CD14-positive monocyte (primary cell): ENCODE data around the gene P4HA2. TPM values are rescaled to one million over a fixed set of nuclear protein-coding genes. Genes with fewer than 3 reads are reported as not detected.

Source experiments
- DNase-seq, 3 donors: peaks; one replicate each; pipeline ENCODE4 v3.0.0-alpha.2; 2011 to 2022
- H2AFZ ChIP-seq: 2 replicates; pipeline ENCODE4 v1.6.0; 2012; ENCODE audit warnings: mild to moderate bottlenecking, low read depth, low read length, inconsistent platforms; ENCODE audit not compliant: insufficient read depth, poor library complexity, severe bottlenecking
- H3K27ac ChIP-seq, 2 donors: 1 replicate in 1 of 2; 2 replicates in 1 of 2; pipeline ENCODE4 v1.5.1; 2012 to 2013; ENCODE audit warnings: low read length in 2 of 2, control low read depth in 1 of 2, inconsistent platforms in 1 of 2, low read depth in 1 of 2, mild to moderate bottlenecking in 1 of 2
- H3K27me3 ChIP-seq, 2 donors: one replicate each; pipeline versions ENCODE4 v1.6.0 to v1.6.1; 2011 to 2013; ENCODE audit warnings: low read length in 2 of 2; ENCODE audit not compliant: control insufficient read depth in 2 of 2, insufficient read depth in 2 of 2
- H3K36me3 ChIP-seq, 2 donors: replicated peaks in 1 of 2; 1 replicate in 1 of 2; 2 replicates in 1 of 2; pipeline versions ENCODE4 v1.5.1 to v1.6.1; 2012 to 2013; ENCODE audit warnings: low read length in 2 of 2, control low read depth in 1 of 2, inconsistent platforms in 1 of 2, mild to moderate bottlenecking in 1 of 2; ENCODE audit not compliant: insufficient read depth in 2 of 2, control insufficient read depth in 1 of 2
- H3K4me1 ChIP-seq, 2 donors: 1 replicate in 1 of 2; 2 replicates in 1 of 2; pipeline versions ENCODE4 v1.5.1 to v1.6.1; 2012 to 2013; ENCODE audit warnings: low read length in 2 of 2, control low read depth in 1 of 2, inconsistent platforms in 1 of 2, mild to moderate bottlenecking in 1 of 2, moderate library complexity in 1 of 2; ENCODE audit not compliant: insufficient read depth in 2 of 2, control insufficient read depth in 1 of 2
- H3K4me2 ChIP-seq: replicated peaks from 2 replicates; pipeline ENCODE3; 2012; ENCODE audit warnings: low read length, moderate library complexity, mild to moderate bottlenecking; ENCODE audit not compliant: poor library complexity, severe bottlenecking; ENCODE audit errors: extremely low read depth
- H3K4me3 ChIP-seq, 3 experiments: fragments of 200-600 bp in 1 of 3; sonication (generic) in 1 of 3; replicated peaks in 1 of 3; 1 replicate in 2 of 3; 2 replicates in 1 of 3; pipeline ENCODE4 v1.5.1; 2011 to 2013; ENCODE audit warnings: low read length in 3 of 3, mild to moderate bottlenecking in 3 of 3, control low read depth in 2 of 3, low read depth in 2 of 3, inconsistent platforms in 1 of 3, moderate library complexity in 1 of 3
- H3K79me2 ChIP-seq: 2 replicates; pipeline ENCODE4 v1.6.0; 2012; ENCODE audit warnings: mild to moderate bottlenecking, control low read depth, inconsistent platforms, low read length, moderate library complexity; ENCODE audit not compliant: insufficient read depth
- H3K9ac ChIP-seq: 2 replicates; pipeline ENCODE4 v1.6.0; 2017; ENCODE audit warnings: low read length, mild to moderate bottlenecking; ENCODE audit not compliant: insufficient read depth, poor library complexity, severe bottlenecking
- H3K9me3 ChIP-seq, 2 donors: replicated peaks in 1 of 2; 1 replicate in 1 of 2; 2 replicates in 1 of 2; pipeline versions ENCODE4 v1.5.1 to v1.6.1; 2012 to 2013; ENCODE audit warnings: low read length in 2 of 2, control low read depth in 1 of 2; ENCODE audit not compliant: control insufficient read depth in 1 of 2, insufficient read depth in 1 of 2
- H4K20me1 ChIP-seq: 2 replicates; pipeline ENCODE4 v1.6.0; 2012; ENCODE audit warnings: mild to moderate bottlenecking, low read length, control low read depth, moderate library complexity; ENCODE audit not compliant: insufficient read depth
- H3K27ac Mint-ChIP-seq, 7 donors: one replicate each; pipeline ENCODE4 v1.8.0; 2020; ENCODE audit warnings: mild to moderate bottlenecking in 7 of 7, mixed read lengths in 7 of 7, moderate library complexity in 6 of 7, inconsistent platforms in 2 of 7
- H3K27me3 Mint-ChIP-seq, 3 donors: one replicate each; pipeline ENCODE4 v1.8.0; 2021 to 2022; ENCODE audit warnings: low read depth in 3 of 3, mild to moderate bottlenecking in 3 of 3, mixed read lengths in 3 of 3, moderate library complexity in 3 of 3, inconsistent platforms in 1 of 3
- H3K36me3 Mint-ChIP-seq, 2 donors: one replicate each; pipeline ENCODE4 v1.8.0; 2020; ENCODE audit warnings: mixed read lengths in 2 of 2, inconsistent platforms in 1 of 2, mild to moderate bottlenecking in 1 of 2
- H3K4me1 Mint-ChIP-seq: one replicate; pipeline ENCODE4 v1.8.0; 2020; ENCODE audit warnings: mild to moderate bottlenecking, mixed read lengths
- H3K4me3 Mint-ChIP-seq, 2 donors: one replicate each; pipeline ENCODE4 v1.8.0; 2020; ENCODE audit warnings: mild to moderate bottlenecking in 2 of 2, mixed read lengths in 2 of 2, moderate library complexity in 1 of 2
- H3K9me3 Mint-ChIP-seq, 7 donors: one replicate each; pipeline ENCODE4 v1.8.0; 2020 to 2022; ENCODE audit warnings: mixed read lengths in 7 of 7, mild to moderate bottlenecking in 6 of 7, moderate library complexity in 6 of 7, inconsistent platforms in 2 of 7
- WGBS: methylation state at CpG from one replicate; pipeline ENCODE4 v1.1.5; 2013; ENCODE audit warnings: missing lambda C conversion rate; ENCODE audit not compliant: insufficient coverage; 5-methylcytosine and 5-hydroxymethylcytosine counted together
- intact Hi-C, 2 donors: fragments of 100-400 bp; cut with micrococcal nuclease; formaldehyde crosslinking; loops; one replicate each; pipeline versions ENCODE4 v1.15.0 to v1.15.1; 2023
- polyA plus RNA-seq, 3 donors: library from polyadenylated mRNA; depleted of rRNA in 1 of 3; unstranded in 2 of 3; stranded (reverse) in 1 of 3; fragments of 300-500 nt in 2 of 3; fragments of >200 nt in 1 of 3; fragmentation: Illumina TruSeq in 2 of 3; gene quantifications; 1 replicate in 2 of 3; 2 replicates in 1 of 3; pipeline ENCODE4 v1.2.3, GENCODE V29; 2012 to 2021
- TF ChIP-seq, protein P1 (sequence below): fragments of 200-600 bp; IDR thresholded peaks from one replicate; pipeline ENCODE4 v1.8.0; 2022; ENCODE audit warnings: antibody characterized with exemption, mild to moderate bottlenecking

P4HA2 gene
- polyA plus RNA-seq, 3 donors, result 0.12 to 0.99 (median 0.45) TPM

DNA sequence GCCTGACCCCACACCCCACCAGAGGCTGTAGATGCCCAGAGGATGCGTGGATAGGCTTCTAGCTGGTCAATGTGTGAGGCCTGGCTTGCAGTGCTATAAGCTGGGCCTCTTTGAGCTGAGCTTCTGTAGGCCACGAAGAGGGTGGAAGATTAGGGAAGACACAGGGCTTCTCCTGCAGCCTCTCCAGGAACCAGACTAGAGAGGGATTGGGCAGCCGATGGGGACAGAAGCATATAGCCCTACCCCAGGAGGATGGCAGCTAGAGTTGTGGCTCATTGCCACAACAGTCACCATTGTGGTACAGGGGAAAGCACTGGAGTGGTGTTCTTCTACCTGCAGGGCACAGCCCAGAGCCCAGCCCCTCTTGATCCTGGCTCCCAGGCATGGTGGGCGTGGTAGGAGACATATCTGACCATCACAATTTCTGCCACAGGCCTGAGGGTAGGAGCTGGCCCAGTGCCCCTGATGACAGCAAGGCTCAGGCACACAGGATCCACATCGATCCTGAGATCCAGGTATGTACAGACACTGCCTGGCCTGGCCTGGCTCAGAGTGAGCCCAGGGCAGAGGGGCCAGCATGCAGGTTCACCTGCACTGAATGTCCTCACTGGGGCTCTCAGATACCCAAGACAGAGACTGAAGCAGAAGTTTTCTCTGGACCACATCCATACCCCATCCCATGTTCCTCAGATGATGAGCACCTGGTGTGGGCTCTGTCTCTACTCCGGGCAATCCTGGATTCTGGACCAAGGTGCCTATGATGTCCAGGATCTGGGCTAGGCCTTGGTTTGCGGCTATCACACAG lies 38.6 kb upstream of the P4HA2 start:
- Histone ChIP-seq H3K27ac (no peak overlapping the region), H3K27me3 (no peaks in the 10 kb centered on the region), H3K9me3 (no peaks in the 10 kb centered on the region), H3K4me3 (no peak overlapping the region), H3K79me2 (no peaks in the 10 kb centered on the region), H3K4me1 (peaks cover 0 to 2% of the 10 kb centered on the region in 2 donors), H3K4me2 (no peak overlapping the region), H4K20me1 (no peaks in the 10 kb centered on the region), H3K36me3 (no peaks in the 10 kb centered on the region), H2AFZ (no peak overlapping the region), H3K9ac (no peak overlapping the region)
- peaks cover 5 to 16% (median 6%) of the 10 kb centered on the region in 3 donors for H3K27me3 Mint-ChIP-seq
- peak overlapping the region in 1 of 7 donors; percentile 59 for H3K27ac Mint-ChIP-seq
- no peaks in the 10 kb centered on the region for H3K36me3 Mint-ChIP-seq
- WGBS, result 90% methylated on average over 5 of the region's 7 CpGs
- H3K9me3 Mint-ChIP-seq, result no peaks in the 10 kb centered on the region
- peaks cover 3% of the 10 kb centered on the region for H3K4me1 Mint-ChIP-seq
- intact Hi-C loops, result no loop called here
- no peak overlapping the region for H3K4me3 Mint-ChIP-seq
- TF ChIP-seq, protein P1, sequence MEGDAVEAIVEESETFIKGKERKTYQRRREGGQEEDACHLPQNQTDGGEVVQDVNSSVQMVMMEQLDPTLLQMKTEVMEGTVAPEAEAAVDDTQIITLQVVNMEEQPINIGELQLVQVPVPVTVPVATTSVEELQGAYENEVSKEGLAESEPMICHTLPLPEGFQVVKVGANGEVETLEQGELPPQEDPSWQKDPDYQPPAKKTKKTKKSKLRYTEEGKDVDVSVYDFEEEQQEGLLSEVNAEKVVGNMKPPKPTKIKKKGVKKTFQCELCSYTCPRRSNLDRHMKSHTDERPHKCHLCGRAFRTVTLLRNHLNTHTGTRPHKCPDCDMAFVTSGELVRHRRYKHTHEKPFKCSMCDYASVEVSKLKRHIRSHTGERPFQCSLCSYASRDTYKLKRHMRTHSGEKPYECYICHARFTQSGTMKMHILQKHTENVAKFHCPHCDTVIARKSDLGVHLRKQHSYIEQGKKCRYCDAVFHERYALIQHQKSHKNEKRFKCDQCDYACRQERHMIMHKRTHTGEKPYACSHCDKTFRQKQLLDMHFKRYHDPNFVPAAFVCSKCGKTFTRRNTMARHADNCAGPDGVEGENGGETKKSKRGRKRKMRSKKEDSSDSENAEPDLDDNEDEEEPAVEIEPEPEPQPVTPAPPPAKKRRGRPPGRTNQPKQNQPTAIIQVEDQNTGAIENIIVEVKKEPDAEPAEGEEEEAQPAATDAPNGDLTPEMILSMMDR, result no peak
- DNase-seq, result no peak

DNA sequence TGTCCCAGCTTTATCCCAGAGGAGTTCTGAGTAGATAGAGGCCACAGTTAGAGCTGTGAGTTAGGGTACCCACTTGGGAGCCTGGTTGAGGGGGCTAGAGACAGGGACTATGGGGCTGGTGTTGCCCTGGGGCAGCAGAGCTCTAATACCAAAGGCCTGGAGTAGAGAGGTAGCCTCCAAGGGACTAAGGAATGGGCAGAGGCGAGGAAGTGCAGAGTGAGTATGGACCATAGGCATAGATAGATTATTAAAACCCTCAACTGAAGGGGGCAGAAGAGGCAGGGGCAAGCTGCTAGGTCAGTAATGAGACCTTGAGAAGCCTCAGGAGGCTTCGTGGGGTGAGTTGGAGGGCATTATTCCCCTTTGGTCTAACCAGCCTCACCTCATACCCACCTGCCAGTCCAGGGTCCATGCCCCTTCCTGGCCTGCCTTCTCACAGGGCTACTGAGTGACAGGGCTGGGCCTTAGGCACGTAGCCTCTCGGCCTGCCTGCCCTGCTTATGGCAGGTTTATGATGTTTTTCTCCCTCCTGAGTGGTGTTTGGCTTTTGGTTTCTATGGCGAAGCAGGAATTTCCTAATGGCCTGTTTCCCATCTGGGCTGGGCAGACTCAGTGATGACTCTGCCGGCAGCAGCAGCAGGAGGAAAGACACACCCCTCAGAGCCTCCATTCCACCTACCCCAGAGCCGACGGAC lies 37.8 kb upstream of the P4HA2 start:
- no peaks in the 10 kb centered on the region for H3K4me1 ChIP-seq
- H3K4me3 ChIP-seq, result no peak overlapping the region
- H4K20me1 ChIP-seq, result no peaks in the 10 kb centered on the region
- no peak overlapping the region for H3K4me2 ChIP-seq
- intact Hi-C loops, result no loop called here
- no peak overlapping the region for H3K27ac ChIP-seq
- H3K9ac ChIP-seq, result no peak overlapping the region
- no peak overlapping the region for H2AFZ ChIP-seq
- TF ChIP-seq, protein P1, result no peak
- peaks cover under 1 to 15% (median 3%) of the 10 kb centered on the region in 3 donors for H3K27me3 Mint-ChIP-seq
- H3K27me3 ChIP-seq, result no peaks in the 10 kb centered on the region
- no peak overlapping the region for H3K4me3 Mint-ChIP-seq
- H3K9me3 ChIP-seq, result no peaks in the 10 kb centered on the region
- no peaks in the 10 kb centered on the region for H3K9me3 Mint-ChIP-seq
- WGBS, result 92% methylated on average over 2 of the region's 8 CpGs
- H3K79me2 ChIP-seq, result no peaks in the 10 kb centered on the region
- H3K4me1 Mint-ChIP-seq, result peaks cover 5% of the 10 kb centered on the region
- peak overlapping the region in 1 of 7 donors; percentile 41 for H3K27ac Mint-ChIP-seq
- no peak for DNase-seq
- H3K36me3 ChIP-seq, result no peaks in the 10 kb centered on the region
- no peaks in the 10 kb centered on the region for H3K36me3 Mint-ChIP-seq
